Common myeloid progenitor, CD34-positive (primary cell): Measurements from ENCODE around the gene PARP14.
A peak's percentile ranks its signal among the peaks of the same experiment; 100 is the strongest.
"Not testable (repeated sequence)": the region's sequence is repeated elsewhere in the genome, so short reads cannot be mapped to it uniquely, and the experiment has no call there.

Experiments
- CTCF ChIA-PET: fragments of 350-600 bp; sonication (Branson Sonifier 250); formaldehyde crosslinking; loops from one replicate; lab custom pipeline; 2021; ENCODE audit warnings: antibody characterized with exemption; lab: Charles Lee
- POLR2A ChIA-PET: fragments of 350-600 bp; sonication (Branson Sonifier 250); formaldehyde crosslinking; loops from one replicate; lab custom pipeline; 2021; ENCODE audit warnings: antibody characterized with exemption; lab: Charles Lee
- DNase-seq, 3 donors: peaks; one replicate each; pipeline versions ENCODE4 v3.0.0 to v3.0.0-alpha.2; 2013
- H3K27ac ChIP-seq, 2 experiments: 1 replicate in 1 of 2; 2 replicates in 1 of 2; pipeline ENCODE4 v1.7.0; 2013; ENCODE audit warnings: inconsistent platforms in 2 of 2, low read length in 2 of 2, mild to moderate bottlenecking in 2 of 2, low read depth in 1 of 2, moderate library complexity in 1 of 2; ENCODE audit not compliant: severe bottlenecking in 2 of 2, insufficient read depth in 1 of 2, poor library complexity in 1 of 2
- H3K27me3 ChIP-seq, 5 experiments: replicated peaks in 2 of 5; 1 replicate in 3 of 5; 2 replicates in 2 of 5; pipeline versions ENCODE4 v1.6.1 to v1.7.0; 2013; ENCODE audit warnings: low read length in 4 of 5, mild to moderate bottlenecking in 2 of 5, moderate library complexity in 2 of 5, inconsistent platforms in 1 of 5; ENCODE audit not compliant: insufficient read depth in 5 of 5, control insufficient read depth in 4 of 5
- H3K36me3 ChIP-seq, 4 experiments: 1 replicate in 2 of 4; 2 replicates in 2 of 4; pipeline versions ENCODE4 v1.6.1 to v1.7.0; 2013; ENCODE audit warnings: low read length in 3 of 4, control low read depth in 1 of 4, mild to moderate bottlenecking in 1 of 4; ENCODE audit not compliant: control insufficient read depth in 4 of 4, insufficient read depth in 4 of 4
- H3K4me1 ChIP-seq, 4 experiments: 1 replicate in 3 of 4; 2 replicates in 1 of 4; pipeline versions ENCODE4 v1.6.1 to v1.7.1; 2013; ENCODE audit warnings: low read length in 3 of 4, mild to moderate bottlenecking in 3 of 4, control low read depth in 1 of 4, inconsistent platforms in 1 of 4, moderate library complexity in 1 of 4; ENCODE audit not compliant: control insufficient read depth in 4 of 4, insufficient read depth in 4 of 4; ENCODE audit errors: control extremely low read depth in 1 of 4
- H3K4me3 ChIP-seq, 7 experiments: 1 replicate in 4 of 7; 2 replicates in 3 of 7; pipeline versions ENCODE4 v1.5.1 to v1.7.0; 2013; ENCODE audit warnings: mild to moderate bottlenecking in 7 of 7, low read length in 6 of 7, moderate library complexity in 6 of 7, inconsistent platforms in 2 of 7, low read depth in 2 of 7, control low read depth in 1 of 7; ENCODE audit not compliant: insufficient read depth in 4 of 7, control insufficient read depth in 1 of 7; ENCODE audit errors: extremely low read depth in 1 of 7
- H3K9me3 ChIP-seq, 5 experiments: 1 replicate in 4 of 5; 2 replicates in 1 of 5; pipeline versions ENCODE4 v1.6.1 to v1.7.1; 2013; ENCODE audit warnings: low read length in 4 of 5, mild to moderate bottlenecking in 2 of 5, inconsistent platforms in 1 of 5, low read depth in 1 of 5, moderate library complexity in 1 of 5; ENCODE audit not compliant: control insufficient read depth in 4 of 5, insufficient read depth in 2 of 5; ENCODE audit errors: control extremely low read depth in 1 of 5
- WGBS: methylation state at CpG from one replicate; pipeline ENCODE4 v1.1.5; 2013; ENCODE audit not compliant: insufficient coverage; 5-methylcytosine and 5-hydroxymethylcytosine counted together

PARP14 gene

DNA sequence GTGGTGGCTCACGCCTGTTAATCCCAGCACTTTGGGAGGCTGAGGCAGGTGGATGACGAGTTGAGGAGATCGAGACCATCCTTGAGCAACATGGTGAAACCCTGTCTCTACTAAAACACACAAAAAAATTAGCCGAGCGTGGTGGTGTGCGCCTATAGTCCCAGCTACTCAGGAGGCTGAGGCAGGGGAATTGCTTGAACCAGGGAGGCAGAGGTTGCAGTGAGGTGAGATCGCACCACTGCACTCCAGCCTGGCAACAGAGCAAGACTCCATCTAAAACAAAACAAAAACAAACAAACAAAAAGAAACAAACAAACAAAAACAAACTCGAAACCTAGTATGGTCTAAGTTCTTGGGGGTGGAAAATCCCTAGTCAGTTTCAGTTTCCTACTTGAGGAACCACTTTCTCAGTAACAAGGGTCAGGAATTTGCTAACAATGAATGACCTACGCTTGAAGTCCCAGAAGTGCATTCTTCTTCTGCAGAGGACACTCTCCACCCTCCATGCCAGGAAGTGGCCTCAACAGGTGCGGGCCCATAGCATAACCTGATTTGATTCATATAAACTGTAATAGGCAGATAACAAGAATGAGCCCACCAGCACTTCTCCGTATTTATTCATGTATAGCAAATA, 2.3 kb downstream of the PARP14 start:
- H3K27me3 ChIP-seq, H3K4me3 ChIP-seq, H3K9me3 ChIP-seq, POLR2A ChIA-PET: not testable (repeated sequence)
- CTCF ChIA-PET: interaction anchor here (0.5 to 1.1 kb wide), 3 partner anchors 11 to 21 kb away, joined by 3 to 4 read pairs (median 3); no protein-coding TSS in a partner anchor
- WGBS: 93% methylated on average over 6 of the region's 11 CpGs
- Histone ChIP-seq H3K36me3 (peaks cover 6 to 17% (median 13%) of the 10 kb centered on the region in 4 experiments), H3K27ac (peak overlapping the region in 1 of 2 experiments; percentile 8), H3K4me1 (peaks cover 10 to 38% (median 32%) of the 10 kb centered on the region in 4 experiments)
- peak in 2 of 3 donors; percentile 31 to 33 for DNase-seq

DNA sequence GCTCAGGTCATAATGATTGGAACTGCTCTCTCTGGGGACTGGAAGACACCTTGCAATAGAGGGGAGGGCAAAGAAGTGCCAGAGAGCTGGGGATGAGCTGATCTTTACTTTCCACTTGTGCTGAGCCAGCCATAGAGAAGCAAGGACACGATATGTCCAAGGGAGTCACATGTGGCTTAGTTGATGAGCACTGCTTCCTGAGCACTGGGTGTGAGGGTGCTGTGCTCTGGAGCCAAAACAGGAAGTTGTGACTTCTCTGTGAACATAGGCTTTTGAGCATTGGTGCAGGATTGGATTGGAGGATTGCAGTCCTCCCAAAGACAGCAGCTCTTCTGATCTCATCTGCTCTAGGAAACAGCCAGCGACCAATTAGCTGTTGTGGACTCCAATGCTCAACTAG, 6.7 kb downstream of the PARP14 start:
- 100% methylated on average over 1 of the region's 2 CpGs for WGBS
- peaks cover 0 to 8% (median 5%) of the 10 kb centered on the region in 4 experiments for H3K4me1 ChIP-seq
- ChIA-PET POLR2A (interaction anchor here (0.5 kb wide), 1 partner anchor 107 kb away, joined by 4 read pairs; no protein-coding TSS in a partner anchor), CTCF (interaction anchor here (0.8 to 1.8 kb wide), 5 partner anchors 7 to 127 kb away, joined by 3 to 4 read pairs (median 4); no protein-coding TSS in a partner anchor)
- peaks cover 10 to 38% (median 24%) of the 10 kb centered on the region in 4 experiments for H3K36me3 ChIP-seq
- no peaks in the 10 kb centered on the region for H3K9me3 ChIP-seq
- H3K4me3 ChIP-seq: no peak overlapping the region
- no peak overlapping the region for H3K27ac ChIP-seq
- DNase-seq: no peak
- H3K27me3 ChIP-seq: no peaks in the 10 kb centered on the region

- Histone ChIP-seq H3K27ac (no peak overlapping the region), H3K4me1 (peaks cover 0 to 3% (median 0%) of the 10 kb centered on the region in 4 experiments), H3K27me3 (no peaks in the 10 kb centered on the region), H3K36me3 (peaks cover 17 to 52% (median 34%) of the 10 kb centered on the region in 4 experiments), H3K4me3 (no peak overlapping the region), H3K9me3 (no peaks in the 10 kb centered on the region)
- DNase-seq: no peak
- 94% methylated on average over 2 of the region's 4 CpGs for WGBS
- POLR2A ChIA-PET: no interaction called here
- CTCF ChIA-PET: interaction anchor here (1.8 kb wide), 1 partner anchor 9 kb away, joined by 4 read pairs; no protein-coding TSS in a partner anchor
Observed at GRCh38 chr3:122688996-122689395, 8.4 kb downstream of the PARP14 start.

DNA sequence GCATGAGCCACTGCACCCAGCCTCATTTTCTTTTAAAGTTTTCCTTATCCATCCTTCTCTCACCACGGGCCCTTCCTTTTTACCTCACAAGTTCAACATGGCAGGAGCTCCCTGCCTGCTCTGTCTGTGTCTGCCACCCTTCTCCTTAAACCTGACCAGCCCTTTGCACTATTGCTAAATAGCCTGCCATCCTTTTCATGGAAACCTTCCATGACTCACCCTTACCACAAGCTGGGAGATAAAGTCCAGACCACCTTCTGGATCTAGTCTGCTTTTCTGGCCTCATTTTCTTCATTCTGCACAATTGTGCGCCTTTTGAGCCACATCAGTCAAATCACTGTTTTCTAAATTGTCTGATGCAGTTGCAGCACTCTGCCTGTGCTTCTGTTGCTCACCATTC, 8.9 kb downstream of the PARP14 start:
- ChIA-PET POLR2A (no interaction called here), CTCF (interaction anchor here (1.0 kb wide), 1 partner anchor 10 kb away, joined by 3 read pairs; no protein-coding TSS in a partner anchor)
- Histone ChIP-seq H3K36me3 (peaks cover 17 to 56% (median 38%) of the 10 kb centered on the region in 4 experiments), H3K27me3 (no peaks in the 10 kb centered on the region), H3K4me1 (peaks cover 0 to 3% (median 0%) of the 10 kb centered on the region in 4 experiments), H3K27ac (no peak overlapping the region), H3K9me3 (no peaks in the 10 kb centered on the region), H3K4me3 (no peak overlapping the region)
- DNase-seq: no peak
- 94% methylated on average over 2 of the region's 2 CpGs for WGBS

DNA sequence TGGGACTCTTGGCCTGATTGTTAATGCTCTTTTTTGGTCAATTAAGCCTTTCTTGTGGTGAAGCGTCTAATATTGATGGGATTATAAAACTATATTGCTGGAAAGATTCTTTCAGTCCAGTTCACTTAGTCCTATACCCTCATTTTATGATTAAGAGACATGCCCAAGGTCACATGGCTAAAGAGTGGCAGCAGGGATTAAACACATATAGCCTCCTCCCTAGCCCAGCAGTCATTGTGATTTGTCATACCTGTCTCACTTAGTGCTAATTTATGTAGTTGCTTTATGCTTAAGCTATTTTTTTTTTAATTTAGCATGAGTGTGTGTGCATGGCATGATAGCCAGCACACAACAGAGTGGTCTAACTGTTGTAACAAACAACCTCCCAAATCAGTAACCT, 9.5 kb downstream of the PARP14 start:
- Histone ChIP-seq H3K4me1 (peaks cover 0 to 3% (median 0%) of the 10 kb centered on the region in 4 experiments), H3K9me3 (no peaks in the 10 kb centered on the region), H3K36me3 (peaks cover 15 to 60% (median 40%) of the 10 kb centered on the region in 4 experiments), H3K27me3 (no peaks in the 10 kb centered on the region), H3K27ac (no peak overlapping the region), H3K4me3 (no peak overlapping the region)
- DNase-seq: no peak
- ChIA-PET POLR2A (no interaction called here), CTCF (interaction anchor here (1.0 kb wide), 1 partner anchor 11 kb away, joined by 3 read pairs; no protein-coding TSS in a partner anchor)
- WGBS: no CpG with 5 or more reads among the region's 1 CpG

DNA sequence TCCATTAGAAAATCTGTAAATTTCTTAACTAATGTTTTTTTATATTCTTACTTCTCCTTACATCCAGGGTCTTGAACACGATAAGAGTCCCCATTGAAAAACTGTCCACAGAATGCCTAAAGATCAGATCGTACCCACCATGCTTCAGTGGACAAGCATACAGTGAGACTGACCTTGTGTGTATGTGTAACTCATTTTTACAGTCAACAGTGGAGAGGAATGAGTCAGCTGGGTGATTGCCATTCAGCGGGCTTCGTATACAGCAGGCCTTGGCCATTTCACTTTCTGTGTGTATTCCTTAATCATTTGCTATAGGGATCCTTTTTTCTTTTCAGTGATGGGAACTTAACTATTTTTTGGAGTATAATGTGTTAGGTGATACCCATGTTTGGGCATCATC, 10.6 kb downstream of the PARP14 start:
- H3K27me3 ChIP-seq: no peaks in the 10 kb centered on the region

GRCh38 chr3:122692674-122693073, 12.0 kb downstream of the PARP14 start:
- peaks cover 11 to 69% (median 51%) of the 10 kb centered on the region in 4 experiments for H3K36me3 ChIP-seq
- no peak for DNase-seq
- no peaks in the 10 kb centered on the region for H3K27me3 ChIP-seq
- POLR2A ChIA-PET: no interaction called here
- peaks cover 0 to 3% (median 0%) of the 10 kb centered on the region in 4 experiments for H3K4me1 ChIP-seq
- CTCF ChIA-PET: interaction anchor here (1.7 kb wide), 1 partner anchor 13 kb away, joined by 4 read pairs; no protein-coding TSS in a partner anchor
- no peak overlapping the region for H3K27ac ChIP-seq
- H3K4me3 ChIP-seq: no peak overlapping the region
- H3K9me3 ChIP-seq: no peaks in the 10 kb centered on the region
- 100% methylated on average over 2 of the region's 3 CpGs for WGBS

More for the DNA sequence above, 10.6 kb downstream of the PARP14 start:
- H3K4me3 ChIP-seq: no peak overlapping the region
- H3K4me1 ChIP-seq: peaks cover 0 to 3% (median 0%) of the 10 kb centered on the region in 4 experiments
- H3K27ac ChIP-seq: no peak overlapping the region
- H3K36me3 ChIP-seq: peaks cover 15 to 64% (median 43%) of the 10 kb centered on the region in 4 experiments
- no peak for DNase-seq
- 100% methylated on average over 2 of the region's 4 CpGs for WGBS
- ChIA-PET POLR2A (no interaction called here), CTCF (no interaction called here)
- no peaks in the 10 kb centered on the region for H3K9me3 ChIP-seq
